HG03066 (cell line): ENCODE measurements around the gene ZFR.
"Not testable (repeated sequence)": the region's sequence is repeated elsewhere in the genome, so short reads cannot be mapped to it uniquely, and the experiment has no call there.

Experiments
- ATAC-seq: cut with Tn5 transposase; IDR thresholded peaks from one replicate; pipeline ENCODE4 v1.9.1; 2021; ENCODE audit warnings: low read depth; ENCODE audit not compliant: unreplicated experiment

Gene ZFR

DNA sequence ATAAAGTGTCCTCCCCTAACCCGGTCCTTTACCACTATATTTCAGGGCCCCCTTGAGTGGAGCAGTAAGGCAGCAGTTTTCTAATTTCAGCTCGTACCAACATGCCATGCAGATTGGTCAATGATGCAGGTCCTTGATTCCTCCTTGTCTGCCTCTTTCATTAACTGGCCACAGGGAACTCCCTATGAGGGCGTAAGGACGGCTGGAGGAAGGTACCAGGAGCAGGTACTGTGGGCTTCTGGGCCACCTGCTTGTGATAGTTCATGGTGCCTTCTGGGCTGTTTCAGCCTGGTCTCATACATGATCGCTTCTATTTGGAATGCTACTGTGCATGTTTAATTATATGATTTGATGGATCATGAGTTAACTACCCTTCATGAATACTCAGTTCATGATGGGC, 9.4 kb upstream of the ZFR start:
- ATAC-seq: no peak

DNA sequence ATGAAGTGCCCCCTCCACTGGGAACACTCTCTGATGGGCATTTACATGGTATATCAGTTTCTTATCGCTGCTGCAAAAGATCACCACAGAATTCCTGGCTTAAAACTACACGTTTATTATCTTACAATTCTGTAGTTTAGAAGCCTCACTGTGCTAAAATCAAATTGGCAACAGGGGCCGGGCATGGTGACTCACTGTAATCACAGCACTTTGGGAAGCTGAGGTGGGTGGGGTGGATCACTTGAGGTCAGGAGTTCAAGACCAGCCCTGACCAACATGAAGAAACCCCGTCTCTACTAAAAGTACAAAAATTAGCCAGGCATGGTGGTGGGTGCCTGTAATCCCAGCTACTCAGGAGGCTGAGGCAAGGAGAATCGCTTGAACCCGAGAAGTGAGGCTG, 7.8 kb upstream of the ZFR start:
- ATAC-seq: not testable (repeated sequence)

DNA sequence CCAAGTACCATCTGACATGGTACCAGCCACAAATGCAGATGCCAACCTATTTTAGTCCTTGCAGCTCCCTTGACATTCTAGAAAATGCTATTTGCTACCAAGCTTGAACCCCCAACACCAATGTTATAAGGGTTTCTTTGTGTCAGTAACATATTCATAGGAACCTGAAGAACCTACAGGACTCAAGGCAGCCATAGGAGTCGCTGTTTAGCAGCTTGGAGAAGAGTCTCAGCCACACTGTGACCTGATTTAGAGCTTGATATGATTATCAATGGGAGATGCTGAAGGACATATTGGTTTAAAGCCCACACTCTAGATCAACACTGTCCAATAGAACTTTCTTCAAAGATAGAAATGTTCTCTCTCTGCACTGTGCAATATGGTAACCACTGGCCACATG, 6.4 kb upstream of the ZFR start:
- no peak for ATAC-seq

DNA sequence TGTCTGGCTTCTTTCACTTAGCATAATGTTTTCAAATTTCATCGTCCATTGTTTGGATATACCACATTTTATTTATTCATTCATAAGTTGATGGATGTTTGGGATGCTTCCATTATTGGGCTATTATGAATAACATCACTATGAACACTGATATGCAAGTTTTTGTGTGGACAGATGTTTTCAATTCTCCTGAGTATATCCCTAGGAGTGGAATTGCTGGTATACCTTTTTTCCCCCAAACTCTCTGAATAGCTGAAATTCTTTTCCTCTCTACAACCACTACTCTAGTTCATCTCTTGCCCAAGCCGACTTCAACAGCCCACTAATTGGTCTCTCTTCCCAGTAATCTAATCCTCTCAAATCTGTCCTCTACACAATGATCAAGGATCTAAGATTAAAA, 4.7 kb upstream of the ZFR start:
- ATAC-seq: no peak

DNA sequence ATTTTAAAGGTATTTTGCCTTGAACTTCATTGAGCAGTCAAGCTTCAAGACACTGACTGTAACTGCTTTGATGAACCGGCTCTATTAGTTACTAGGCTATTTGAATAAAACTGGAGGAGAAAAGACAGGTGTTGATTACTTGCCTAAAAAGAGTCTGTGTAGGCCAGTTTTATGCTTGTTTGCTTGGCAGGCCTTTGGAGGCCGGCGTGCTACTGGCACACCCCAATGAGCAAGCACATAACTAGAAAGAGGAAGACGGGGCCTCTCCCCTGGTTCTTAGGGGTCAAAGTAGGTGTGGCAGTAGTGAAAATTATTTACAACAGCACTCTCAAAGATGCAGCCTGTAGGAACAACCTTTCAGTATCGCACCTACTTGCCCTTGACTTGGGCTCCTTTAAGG, 2.1 kb upstream of the ZFR start:
- no peak for ATAC-seq

DNA sequence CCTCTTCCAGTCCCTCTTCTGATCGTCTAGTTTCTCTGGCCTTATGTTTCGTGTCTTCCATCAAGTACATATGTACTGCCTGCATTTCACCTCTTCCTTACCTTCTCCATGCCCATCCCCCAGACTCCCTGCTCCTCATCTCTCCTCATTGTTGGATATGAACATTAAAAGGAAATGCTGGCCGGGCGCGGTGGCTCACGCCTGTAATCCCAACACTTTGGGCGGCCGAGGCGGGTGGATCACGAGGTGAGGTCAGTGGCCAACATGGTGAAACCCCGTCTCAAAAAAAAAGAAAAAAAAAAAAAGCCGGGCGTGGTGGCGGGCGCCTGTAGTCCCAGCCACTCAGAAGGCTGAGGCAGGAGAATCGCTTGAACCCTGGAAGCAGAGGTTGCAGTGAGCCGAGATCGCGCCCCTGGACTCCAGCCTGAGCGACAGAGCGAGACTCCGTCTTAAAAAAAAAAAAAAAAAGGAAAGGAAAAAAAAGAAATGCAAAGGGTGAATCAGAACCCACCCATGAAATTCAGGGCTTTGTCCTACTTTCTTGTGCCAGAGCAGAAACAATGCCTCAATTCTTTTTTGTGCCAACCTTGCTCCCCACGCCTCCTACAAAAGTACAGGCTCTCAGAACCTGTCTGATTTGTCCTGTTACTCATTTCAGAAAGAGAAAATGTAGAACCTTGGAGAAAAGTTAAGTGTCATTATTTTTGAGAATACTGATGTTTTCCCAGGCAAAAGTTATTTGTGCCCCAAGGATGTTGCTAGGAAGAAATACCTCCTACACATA, 1.5 kb upstream of the ZFR start:
- ATAC-seq: no peak

DNA sequence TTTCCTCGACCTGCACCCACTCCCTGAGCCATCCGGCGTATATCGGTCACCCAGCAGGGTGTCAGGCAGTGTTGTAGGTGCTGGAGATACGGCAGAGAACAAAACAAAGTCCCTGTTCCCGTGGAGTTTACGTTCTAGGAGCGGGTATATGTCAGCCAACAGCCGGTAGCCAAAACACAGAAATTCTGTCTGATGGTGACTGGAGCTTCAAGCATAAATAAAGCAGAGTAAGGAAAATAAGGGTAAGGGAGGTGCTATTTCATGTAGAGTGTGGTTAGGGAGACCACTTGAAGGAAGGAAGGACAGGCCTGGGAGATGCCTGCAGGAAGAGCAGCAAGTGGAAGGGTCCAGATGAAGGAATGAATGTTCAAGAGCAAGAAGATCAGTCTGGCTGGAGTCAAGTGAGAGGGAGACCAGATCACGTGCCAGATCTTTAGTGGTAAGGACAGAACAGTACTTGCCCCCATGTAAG, 783 bp upstream of the ZFR start:
- no peak for ATAC-seq

DNA sequence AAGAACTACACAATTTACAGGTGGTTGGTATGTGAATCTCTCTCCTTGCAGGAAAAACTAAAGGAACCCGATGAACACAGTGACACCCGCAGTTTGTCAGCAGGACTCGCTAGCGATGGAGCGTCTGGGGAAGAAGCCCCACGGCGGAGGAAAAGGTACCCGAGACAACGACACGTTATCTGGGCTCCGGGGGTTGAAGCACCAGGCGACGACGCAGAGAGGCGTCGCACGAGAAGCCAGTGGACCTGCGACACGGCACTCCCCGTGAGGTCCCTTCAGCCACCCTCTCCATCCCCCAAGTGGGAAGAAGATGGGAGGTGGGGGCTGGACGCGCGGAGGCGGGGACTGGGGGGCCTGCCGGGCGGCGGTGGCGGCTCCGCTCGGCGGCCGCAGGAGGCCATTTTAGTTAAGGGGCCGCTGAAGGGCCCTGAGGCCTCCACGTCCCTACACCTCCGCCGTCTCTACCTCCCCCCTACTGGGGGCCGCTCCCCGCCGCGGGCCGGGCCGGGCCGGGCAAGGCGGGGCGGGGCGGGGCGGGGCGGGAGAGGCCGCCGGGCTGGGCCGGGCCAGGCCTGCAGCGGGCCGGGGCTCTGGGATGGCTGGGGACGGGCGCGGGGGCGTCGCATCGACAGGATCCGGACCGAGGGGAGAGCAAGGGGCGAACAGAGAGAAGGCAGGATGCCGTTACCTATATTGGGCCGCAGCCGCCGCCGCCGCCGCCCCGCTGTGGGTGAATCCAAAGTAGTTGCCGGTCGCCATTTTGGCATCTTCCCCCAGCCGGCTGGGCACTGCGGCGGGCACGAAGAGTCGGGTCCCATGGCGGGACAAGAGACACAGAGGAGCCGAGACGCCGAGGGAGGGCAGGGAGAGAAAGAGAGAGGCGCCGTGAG, 754 bp downstream of the ZFR start:
- peak; percentile 39 for ATAC-seq

DNA sequence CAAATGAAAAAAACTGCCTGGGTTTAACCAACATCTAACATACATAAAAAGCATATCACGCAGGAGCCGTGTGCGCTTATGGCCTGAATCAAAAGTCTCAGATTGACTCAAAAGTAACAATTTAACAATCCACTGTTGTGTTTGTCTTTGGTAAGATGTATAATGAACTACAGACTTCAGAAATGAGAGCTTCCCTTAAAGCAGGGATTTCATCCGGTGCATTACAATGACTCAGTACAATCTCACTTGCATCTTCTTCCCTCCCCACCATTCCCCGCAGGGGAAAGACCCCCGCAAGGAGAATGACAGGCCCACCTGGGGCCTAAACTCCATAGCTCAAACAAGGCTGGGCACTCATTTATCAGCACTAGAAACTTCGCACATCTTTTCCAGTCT, 1.4 kb downstream of the ZFR start:
- peak; percentile 19 for ATAC-seq

DNA sequence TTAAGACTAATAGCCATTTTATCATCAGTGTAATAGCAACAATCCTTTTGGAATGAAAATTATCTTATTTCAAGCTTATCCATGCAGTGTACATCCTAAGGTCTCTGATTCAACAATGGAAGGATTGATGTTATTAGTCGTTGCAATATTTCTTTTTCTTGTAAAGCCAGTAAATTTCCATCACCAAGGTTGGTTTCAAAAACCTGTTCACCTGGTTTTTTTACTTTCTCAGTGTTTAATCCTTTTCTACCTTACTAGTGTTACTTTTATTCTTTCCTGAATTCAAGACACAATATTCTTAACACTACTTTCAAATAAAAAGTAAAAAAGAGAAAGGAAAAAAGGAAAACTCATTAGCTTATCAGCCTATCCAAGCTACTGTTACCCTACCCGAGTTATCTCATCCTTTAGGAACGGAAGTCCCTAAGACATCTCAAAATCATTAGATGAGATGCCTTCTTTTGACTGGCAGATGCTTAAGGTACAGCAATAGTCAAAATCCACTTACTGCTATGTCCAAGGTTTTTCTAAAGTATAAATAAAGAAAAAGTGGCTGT, 5.4 kb downstream of the ZFR start:
- no peak for ATAC-seq

DNA sequence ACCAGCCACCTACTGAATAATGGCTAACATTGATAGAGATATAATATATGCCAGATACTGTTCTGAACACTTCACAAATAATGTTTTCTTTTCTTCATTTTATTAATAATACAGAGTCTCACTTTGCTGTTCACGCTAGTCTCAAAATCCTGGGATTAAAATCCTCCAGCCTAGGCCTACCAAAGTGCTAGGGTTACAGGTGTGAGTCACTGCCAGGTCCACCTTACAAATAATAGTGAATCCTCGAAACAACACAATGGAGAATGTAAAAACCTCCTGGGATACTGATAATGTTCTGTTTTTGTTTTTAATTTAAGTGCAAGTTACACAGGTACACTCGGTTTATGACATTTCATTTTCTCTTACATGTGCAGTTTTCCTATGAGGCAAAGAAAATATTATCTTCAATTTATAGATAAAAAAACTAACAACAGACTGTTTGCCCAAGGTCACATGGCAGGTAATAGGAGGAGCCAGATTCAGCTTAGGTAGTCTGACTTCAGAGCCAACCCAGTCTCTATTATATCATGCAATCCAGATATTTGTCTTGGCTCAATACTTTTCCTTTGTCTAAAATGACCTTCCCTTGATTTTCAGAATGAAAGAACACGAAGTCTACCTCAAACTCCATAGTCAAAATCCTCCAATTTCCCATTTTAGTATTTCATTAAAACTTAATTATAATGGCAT, 7.8 kb downstream of the ZFR start:
- no peak for ATAC-seq

DNA sequence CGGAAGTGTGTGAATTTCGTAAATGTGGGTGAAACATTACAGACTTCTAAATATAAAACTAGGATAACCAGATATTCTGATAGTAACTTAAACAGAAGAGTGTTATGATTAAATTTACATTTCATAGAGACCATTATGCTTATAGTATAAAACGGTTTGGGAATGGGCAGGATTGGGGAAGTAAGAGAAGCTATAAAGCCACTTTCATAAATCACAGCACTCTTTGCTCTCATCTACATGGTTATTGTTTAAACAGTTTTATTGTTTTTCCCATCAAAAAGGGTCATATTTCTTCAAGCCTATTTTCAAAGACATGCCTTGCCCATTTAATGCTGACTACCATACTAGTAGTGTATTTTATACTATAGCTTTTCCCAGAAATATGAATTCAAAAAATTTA, 9.2 kb downstream of the ZFR start:
- no peak for ATAC-seq

DNA sequence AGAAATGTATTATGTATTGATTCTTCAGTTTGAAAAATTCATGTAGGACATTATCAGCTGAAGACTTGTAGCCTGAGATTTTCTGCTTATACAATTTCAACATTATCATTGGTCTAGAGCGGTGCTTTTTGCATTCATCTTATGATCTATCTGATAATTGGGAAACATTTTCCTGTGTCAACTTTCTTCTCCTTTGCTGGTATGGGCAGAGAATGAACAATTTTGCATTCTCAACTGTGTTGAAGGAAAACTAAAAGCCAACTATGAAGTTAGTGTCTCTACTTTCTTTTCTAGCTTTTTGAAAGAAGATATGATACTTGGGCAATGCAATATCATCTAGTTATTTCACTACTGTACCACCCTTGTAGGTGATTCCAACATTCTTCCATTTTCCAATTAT, 10.3 kb downstream of the ZFR start:
- no peak for ATAC-seq

DNA sequence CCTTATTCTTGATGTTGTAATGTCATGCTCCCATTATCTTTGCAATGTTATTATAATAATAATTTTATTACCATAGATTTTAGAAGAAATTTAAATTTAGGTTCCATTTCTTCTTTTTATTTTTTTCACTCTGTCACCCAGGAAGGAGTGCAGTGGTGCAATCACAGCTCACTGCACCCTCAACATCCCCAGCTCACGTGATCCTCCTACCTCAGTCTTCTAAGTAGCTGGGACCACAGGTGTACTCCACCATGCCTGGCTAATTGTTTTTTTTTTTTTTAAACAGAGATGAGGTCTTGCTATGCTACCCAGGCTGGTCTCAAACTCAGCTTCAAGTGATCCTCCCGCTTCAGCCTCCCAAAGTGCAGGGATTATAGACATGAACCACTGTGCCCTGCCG, 11.9 kb downstream of the ZFR start:
- no peak for ATAC-seq

DNA sequence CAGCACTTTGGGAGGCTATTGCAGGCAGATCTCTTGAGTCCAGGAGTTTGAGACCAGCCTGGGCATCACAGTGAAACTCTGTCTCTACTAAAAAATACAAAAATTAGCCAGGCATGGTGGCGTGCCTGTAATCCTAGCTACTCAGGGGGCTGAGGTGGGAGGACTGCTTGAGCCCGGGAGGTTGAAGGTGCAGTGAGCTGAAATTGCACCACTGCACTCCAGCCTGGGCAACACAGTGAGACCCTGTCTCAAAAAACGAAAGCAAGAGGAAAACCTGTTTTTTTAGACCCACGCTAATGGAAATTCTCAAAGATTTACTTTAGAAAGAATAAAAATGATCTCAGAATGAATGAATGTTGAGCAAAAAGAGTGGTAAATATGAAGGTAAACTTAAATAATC, 13.7 kb downstream of the ZFR start:
- ATAC-seq: not testable (repeated sequence)

DNA sequence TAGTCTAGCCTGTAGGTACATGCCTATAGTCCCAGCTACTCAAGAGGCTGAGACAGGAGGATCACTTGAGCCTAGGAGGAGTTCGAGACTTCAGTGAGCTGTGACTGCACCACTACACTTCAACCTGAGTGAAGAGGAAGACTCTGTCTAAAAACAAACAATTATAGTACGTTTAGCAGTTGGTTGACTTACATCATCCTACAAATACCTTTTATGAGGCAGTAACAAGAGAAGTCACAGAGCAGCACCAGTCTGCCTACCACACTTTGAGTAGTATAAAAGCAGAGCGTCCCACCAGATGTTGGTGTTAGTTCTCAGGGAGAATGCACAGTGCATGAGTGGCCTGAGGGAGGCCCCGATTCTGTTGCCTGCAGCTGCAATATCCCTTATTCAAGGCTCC, 16.1 kb downstream of the ZFR start:
- no peak for ATAC-seq

DNA sequence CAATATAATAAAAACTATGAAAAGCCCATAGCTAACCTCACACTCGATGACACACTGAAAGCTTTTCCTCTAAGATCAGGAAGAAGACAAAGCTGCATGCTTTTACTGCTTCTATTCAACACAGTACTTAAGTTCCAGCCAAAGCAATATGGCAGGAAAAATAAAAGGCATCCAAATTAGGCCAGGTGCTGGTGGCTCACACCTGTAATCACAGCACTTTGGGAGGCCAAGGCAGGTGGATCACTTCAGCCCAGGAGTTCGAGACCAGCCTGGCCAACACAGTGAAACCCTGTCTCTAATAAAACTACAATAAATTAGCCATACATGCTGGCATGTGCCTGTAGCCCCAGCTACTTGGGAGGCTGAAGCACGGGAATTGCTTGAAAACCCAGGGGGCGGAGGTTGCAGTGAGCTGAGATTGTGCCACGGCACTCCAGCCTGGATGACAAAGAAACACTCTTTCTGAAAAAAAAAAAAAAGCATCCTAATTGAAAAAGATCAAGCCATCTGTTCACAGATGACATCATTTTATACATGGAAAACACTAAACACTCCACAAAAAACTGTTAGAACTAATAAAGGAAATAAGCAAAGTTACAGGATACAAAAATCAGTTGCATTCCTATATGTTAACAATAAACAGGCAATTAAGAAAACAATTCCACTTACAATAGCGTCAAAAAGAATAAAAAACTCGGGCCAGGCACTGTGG, 17.9 kb downstream of the ZFR start:
- no peak for ATAC-seq

DNA sequence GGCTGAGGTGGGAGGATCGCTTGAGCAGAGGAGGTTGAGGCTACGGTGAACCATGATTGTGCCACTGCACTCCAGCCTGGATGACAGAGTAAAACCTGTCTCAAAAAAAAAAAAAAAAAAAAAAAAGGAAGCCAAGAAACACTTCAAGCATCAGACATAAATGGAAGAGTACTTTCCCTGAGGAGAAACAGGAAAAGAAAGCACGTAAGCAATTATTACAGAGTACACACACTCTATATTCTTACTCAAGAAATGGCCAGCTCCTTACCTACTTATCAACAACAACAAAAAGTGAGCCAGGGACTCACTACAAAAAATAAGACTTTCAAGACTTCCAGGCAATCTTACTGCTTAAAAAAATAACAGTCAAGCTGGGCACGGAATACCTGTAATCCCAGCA, 21.8 kb downstream of the ZFR start:
- no peak for ATAC-seq

DNA sequence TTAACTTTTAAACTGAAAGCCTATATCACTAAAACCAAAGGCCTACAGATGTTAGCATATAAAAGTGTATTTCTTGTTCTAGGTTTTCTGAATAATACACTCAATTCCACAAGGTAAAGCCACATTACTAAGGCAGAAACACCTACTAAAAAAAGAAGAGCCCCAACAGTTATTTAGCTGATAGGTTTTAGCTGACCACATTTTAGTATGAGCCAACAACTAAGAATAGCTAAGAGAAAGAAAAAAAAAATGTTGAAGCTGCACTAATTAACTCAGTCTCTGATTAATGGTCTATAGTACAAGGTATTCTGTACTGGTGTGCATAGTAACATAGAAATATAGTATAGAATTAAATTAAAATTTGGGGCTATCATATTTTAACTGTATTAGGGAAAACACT, 23.5 kb downstream of the ZFR start:
- no peak for ATAC-seq

DNA sequence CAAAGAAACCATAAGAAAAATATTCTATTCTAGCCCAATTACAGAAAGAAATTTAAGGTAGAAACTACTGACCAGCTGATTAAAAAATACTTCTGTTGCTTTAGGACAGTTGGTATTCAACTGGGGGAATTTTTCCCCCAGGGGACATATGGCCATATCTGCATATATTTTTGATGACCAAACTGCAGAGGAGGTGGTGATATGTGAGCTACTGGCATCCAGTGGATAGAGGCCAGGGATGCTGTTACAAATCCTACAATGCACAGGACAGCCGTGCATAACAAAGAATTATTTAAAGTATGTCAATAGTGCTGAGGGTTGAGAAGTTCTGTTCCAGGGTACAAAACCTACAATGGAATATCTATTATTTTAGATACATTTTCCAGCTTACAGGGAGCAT, 24.0 kb downstream of the ZFR start:
- ATAC-seq: no peak
